ENCODE measurements around the gene SLC25A27. TPM values are rescaled to one million over a fixed set of nuclear protein-coding genes. Genes with fewer than 3 reads are reported as not detected.

The SLC25A27 gene
- total and polyA plus RNA-seq, 2 of the 4 experiments (the other 2 are of a cell fraction) = 1.3 TPM; not detected in 1

- no peak overlapping the region for H2AK9ac ChIP-seq (replicated peaks; ENCODE audit: low read depth, low read length, poor library complexity)
- no peaks in the 10 kb centered on the region for H3K36me3 ChIP-seq (ENCODE audit: control insufficient read depth, insufficient read depth, low read length)
- H3K9me1 ChIP-seq (ENCODE audit: insufficient read depth, low read length) = no peaks in the 10 kb centered on the region
- no peak overlapping the region for H2BK20ac ChIP-seq (ENCODE audit: low read depth, low read length)
- no peak overlapping the region for H3K56ac ChIP-seq (ENCODE audit: extremely low read depth, insufficient read depth, low read length)
- no peaks in the 10 kb centered on the region for H3K9me3 ChIP-seq (ENCODE audit: control insufficient read depth, insufficient read depth, low read length)
- H3K14ac ChIP-seq (replicated peaks; ENCODE audit: low read depth, low read length) = no peak overlapping the region
- no TSS peak for BruUV-seq (replicated peaks)
- ChIA-PET CTCF (interaction anchor here (0.9 kb wide), 1 partner anchor 338 kb away, joined by 3 read pairs; no protein-coding TSS in a partner anchor), POLR2A (ENCODE audit: unreplicated experiment) (no interaction called here)
- H3K9ac ChIP-seq (ENCODE audit: low read depth, low read length) = no peak overlapping the region
- ATAC-seq (ENCODE audit: low read depth) (no peak), DNase-seq (no peak)
- no peak overlapping the region for H3K23ac ChIP-seq (ENCODE audit: low read depth, low read length)
- no peaks in the 10 kb centered on the region for H3K4me1 ChIP-seq (ENCODE audit: control insufficient read depth, insufficient read depth, low read length)
- intact Hi-C loops (cut with micrococcal nuclease) (no loop called here), dilution Hi-C loops (cut with HindIII; ENCODE audit: low sequenced_read_pairs, unreplicated experiment) (no loop called here), in situ Hi-C loops (cut with MboI; ENCODE audit: low sequenced_read_pairs) (no loop called here)
- no peak overlapping the region for H2AK5ac ChIP-seq (ENCODE audit: low read depth, low read length)
- TF ChIP-seq CHD1 (IDR thresholded peaks at IDR 0.05; ENCODE audit: low read depth, low read length) = no peak
- TF ChIP-seq USF2 (IDR thresholded peaks at IDR 0.05; ENCODE audit: low read depth, low read length) = no peak
- TF ChIP-seq RAD21 (IDR thresholded peaks at IDR 0.05; ENCODE audit: low read length) = no peak
- no peak for TF ChIP-seq MXI1 (IDR thresholded peaks at IDR 0.05; ENCODE audit: borderline replicate concordance, low read depth, low read length)
- TF ChIP-seq ELK1 (IDR thresholded peaks at IDR 0.05; ENCODE audit: borderline replicate concordance, low read depth, low read length) = no peak
- TF ChIP-seq CTCF (conservative IDR thresholded peaks at IDR 0.05; ENCODE audit: low read depth, low read length) = no peak
- no peak for TF ChIP-seq NFE2L2 (IDR thresholded peaks at IDR 0.05; ENCODE audit: low read depth, low read length)
- no peak for TF ChIP-seq RCOR1 (IDR thresholded peaks at IDR 0.05; ENCODE audit: insufficient replicate concordance, low read length)
- no peak for TF ChIP-seq FOS (IDR thresholded peaks at IDR 0.05; ENCODE audit: low read depth, low read length)
- no peak for TF ChIP-seq BHLHE40 (IDR thresholded peaks at IDR 0.05; ENCODE audit: low read depth, low read length)
- TF ChIP-seq MAFK (IDR thresholded peaks at IDR 0.05; ENCODE audit: low read depth, low read length) = no peak
- no peak overlapping the region for H2BK5ac ChIP-seq (ENCODE audit: low read depth, low read length, poor library complexity, severe bottlenecking)
- H3K4me2 ChIP-seq (ENCODE audit: low read depth, low read length) = no peak overlapping the region
- H3K4ac ChIP-seq (ENCODE audit: low read depth, low read length) = no peak overlapping the region
- no peaks in the 10 kb centered on the region for H3K27me3 ChIP-seq (ENCODE audit: control insufficient read depth, insufficient read depth, low read length)
- H3K4me3 ChIP-seq (ENCODE audit: insufficient read depth, low read depth, low read length) = no peak overlapping the region
- no peak overlapping the region for H4K91ac ChIP-seq (ENCODE audit: insufficient read depth, low read depth, low read length)
- H3K18ac ChIP-seq (ENCODE audit: low read depth, low read length) = no peak overlapping the region
- no peaks in the 10 kb centered on the region for H4K20me1 ChIP-seq (ENCODE audit: insufficient read depth, low read length)
- H2AFZ ChIP-seq (replicated peaks; ENCODE audit: low read length, poor library complexity) = no peak overlapping the region
- no peak overlapping the region for H3K27ac ChIP-seq (ENCODE audit: insufficient read depth, low read length)
- no peak overlapping the region for H2BK15ac ChIP-seq (ENCODE audit: low read depth, low read length)
- no peak overlapping the region for H4K8ac ChIP-seq (ENCODE audit: low read depth in 2 of 2, low read length in 2 of 2)
- H3K79me1 ChIP-seq (ENCODE audit: low read depth in 1 of 2, low read length in 2 of 2) = no peaks in the 10 kb centered on the region
- no peak overlapping the region for H4K5ac ChIP-seq (ENCODE audit: low read depth, low read length)
- H2BK120ac ChIP-seq (ENCODE audit: low read depth, low read length) = no peak overlapping the region
Observed at GRCh38 chr6:46715141-46715540, 62.4 kb downstream of the SLC25A27 start.

Measured in IMR-90 (cell line).